Neural progenitor cell (in vitro differentiated cells): Measurements from ENCODE around the gene IQCK. TPM values are rescaled to one million over a fixed set of nuclear protein-coding genes. Genes with fewer than 3 reads are reported as not detected.

ENCODE experiments used
- DNase-seq: peaks from one replicate; pipeline ENCODE4 v3.0.0-alpha.2; 2016; ENCODE audit warnings: low spot score
- H2AFZ ChIP-seq: fragments of 200-600 bp; sonication (generic); replicated peaks from 2 replicates; pipeline ENCODE4 v1.6.1; 2016; ENCODE audit warnings: antibody characterized with exemption
- H3F3A ChIP-seq: fragments of 200-600 bp; sonication (generic); 2 replicates; pipeline ENCODE4 v1.6.1; 2016; ENCODE audit warnings: antibody characterized with exemption, low read depth
- H3K27ac ChIP-seq: fragments of 200-600 bp; sonication (generic); 2 replicates; pipeline ENCODE4 v1.5.1; 2016; ENCODE audit warnings: mild to moderate bottlenecking
- H3K27me3 ChIP-seq: fragments of 200-600 bp; sonication (generic); 2 replicates; pipeline ENCODE4 v1.6.1; 2016; ENCODE audit warnings: mild to moderate bottlenecking, moderate library complexity
- H3K36me3 ChIP-seq: fragments of 200-600 bp; sonication (generic); 2 replicates; pipeline ENCODE4 v1.5.1; 2016
- H3K4me1 ChIP-seq: fragments of 200-600 bp; sonication (generic); 2 replicates; pipeline ENCODE4 v1.6.1; 2016; ENCODE audit warnings: mixed run types
- H3K4me2 ChIP-seq: fragments of 200-600 bp; sonication (generic); 2 replicates; pipeline ENCODE4 v1.6.1; 2016
- H3K4me3 ChIP-seq: fragments of 200-600 bp; sonication (generic); 2 replicates; pipeline ENCODE4 v1.5.1; 2016
- H3K79me2 ChIP-seq: fragments of 200-600 bp; sonication (generic); 2 replicates; pipeline ENCODE4 v1.6.1; 2016; ENCODE audit warnings: low read depth
- H3K9ac ChIP-seq: fragments of 200-600 bp; sonication (generic); 2 replicates; pipeline ENCODE4 v1.6.1; 2016
- H3K9me3 ChIP-seq: fragments of 200-600 bp; sonication (generic); 2 replicates; pipeline ENCODE4 v1.5.1; 2016; ENCODE audit warnings: low read depth
- H4K20me1 ChIP-seq: fragments of 200-600 bp; sonication (generic); 2 replicates; pipeline ENCODE4 v1.6.1; 2016; ENCODE audit warnings: low read depth
- H3K27ac Mint-ChIP-seq: 3 replicates; pipeline ENCODE4 v1.8.0; 2021; ENCODE audit warnings: mixed read lengths
- H3K27me3 Mint-ChIP-seq: 2 replicates; pipeline ENCODE4 v1.8.0; 2022; ENCODE audit warnings: low read depth, mild to moderate bottlenecking, inconsistent platforms, moderate library complexity, mixed read lengths; ENCODE audit not compliant: insufficient read depth
- H3K36me3 Mint-ChIP-seq: 3 replicates; pipeline ENCODE4 v1.8.0; 2021; ENCODE audit warnings: mixed read lengths
- H3K4me1 Mint-ChIP-seq: 3 replicates; pipeline ENCODE4 v1.8.0; 2021; ENCODE audit warnings: mixed read lengths
- H3K4me3 Mint-ChIP-seq: 3 replicates; pipeline ENCODE4 v1.8.0; 2021; ENCODE audit warnings: mild to moderate bottlenecking, moderate library complexity, mixed read lengths
- H3K9me3 Mint-ChIP-seq: 3 replicates; pipeline ENCODE4 v1.8.0; 2020; ENCODE audit warnings: mixed read lengths
- EZH2 ChIP-seq: fragments of 200-600 bp; sonication (generic); IDR thresholded peaks from 2 replicates; pipeline ENCODE4 v1.6.1; 2017; ENCODE audit warnings: antibody characterized with exemption, mild to moderate bottlenecking, moderate library complexity
- EZH2phosphoT487 ChIP-seq: fragments of 200-600 bp; sonication (generic); IDR thresholded peaks from 2 replicates; pipeline ENCODE4 v1.6.1; 2017; ENCODE audit warnings: antibody characterized with exemption
- total RNA-seq: library from RNA; depleted of rRNA; stranded (reverse); fragments of >200 nt; gene quantifications from 2 replicates; pipeline ENCODE4 v1.2.3, GENCODE V29; 2015; ENCODE audit warnings: low replicate concordance
- TF ChIP-seq, protein P1 (sequence below): fragments of 200-600 bp; sonication (generic); IDR thresholded peaks from 2 replicates; pipeline ENCODE4 v1.5.1; 2017; ENCODE audit warnings: antibody characterized with exemption, mild to moderate bottlenecking

Gene IQCK
- total RNA-seq, 1 donor from 2014 or later = 22.1 TPM

DNA sequence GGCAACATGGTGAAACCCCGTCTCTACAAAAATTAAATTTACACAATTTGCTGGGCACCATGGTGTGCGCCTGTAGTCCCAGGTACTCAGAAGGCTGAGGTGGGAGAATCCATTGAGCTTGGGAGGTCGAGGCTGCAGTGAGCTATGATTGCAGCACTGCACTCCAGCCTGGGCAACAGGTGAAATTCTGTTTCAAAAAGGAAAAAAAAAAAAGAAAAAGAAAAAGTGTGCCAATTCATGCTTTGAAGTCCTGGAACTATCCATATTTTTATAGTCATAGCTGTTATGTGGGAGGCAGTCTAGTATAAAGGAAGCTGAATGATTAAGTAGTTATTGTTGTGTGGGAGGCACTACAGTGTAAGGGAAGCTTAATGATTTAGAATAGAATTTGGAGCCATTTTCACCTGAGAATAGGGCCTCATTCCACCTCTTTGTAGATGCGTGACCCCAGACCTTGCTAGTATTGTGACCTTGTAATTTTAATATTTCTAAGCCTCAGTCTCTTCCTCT is 31.6 kb downstream of the IQCK start:
- Mint-ChIP-seq H3K36me3 (peaks cover 2% of the 10 kb centered on the region), H3K9me3 (no peaks in the 10 kb centered on the region), H3K27ac (no peak overlapping the region), H3K27me3 (peaks cover 4% of the 10 kb centered on the region), H3K4me1 (peaks cover 76% of the 10 kb centered on the region), H3K4me3 (no peak overlapping the region)
- TF ChIP-seq, protein P1, sequence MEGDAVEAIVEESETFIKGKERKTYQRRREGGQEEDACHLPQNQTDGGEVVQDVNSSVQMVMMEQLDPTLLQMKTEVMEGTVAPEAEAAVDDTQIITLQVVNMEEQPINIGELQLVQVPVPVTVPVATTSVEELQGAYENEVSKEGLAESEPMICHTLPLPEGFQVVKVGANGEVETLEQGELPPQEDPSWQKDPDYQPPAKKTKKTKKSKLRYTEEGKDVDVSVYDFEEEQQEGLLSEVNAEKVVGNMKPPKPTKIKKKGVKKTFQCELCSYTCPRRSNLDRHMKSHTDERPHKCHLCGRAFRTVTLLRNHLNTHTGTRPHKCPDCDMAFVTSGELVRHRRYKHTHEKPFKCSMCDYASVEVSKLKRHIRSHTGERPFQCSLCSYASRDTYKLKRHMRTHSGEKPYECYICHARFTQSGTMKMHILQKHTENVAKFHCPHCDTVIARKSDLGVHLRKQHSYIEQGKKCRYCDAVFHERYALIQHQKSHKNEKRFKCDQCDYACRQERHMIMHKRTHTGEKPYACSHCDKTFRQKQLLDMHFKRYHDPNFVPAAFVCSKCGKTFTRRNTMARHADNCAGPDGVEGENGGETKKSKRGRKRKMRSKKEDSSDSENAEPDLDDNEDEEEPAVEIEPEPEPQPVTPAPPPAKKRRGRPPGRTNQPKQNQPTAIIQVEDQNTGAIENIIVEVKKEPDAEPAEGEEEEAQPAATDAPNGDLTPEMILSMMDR = no peak
- no peak for TF ChIP-seq EZH2
- H3K4me3 ChIP-seq = no peak overlapping the region
- no peak for DNase-seq
- H2AFZ ChIP-seq = no peak overlapping the region
- H4K20me1 ChIP-seq = peaks cover 25% of the 10 kb centered on the region
- no peaks in the 10 kb centered on the region for H3K27me3 ChIP-seq
- no peak overlapping the region for H3K27ac ChIP-seq
- no peak overlapping the region for H3K4me2 ChIP-seq
- H3K36me3 ChIP-seq = no peaks in the 10 kb centered on the region
- H3K79me2 ChIP-seq = no peaks in the 10 kb centered on the region
- peaks cover 34% of the 10 kb centered on the region for H3K4me1 ChIP-seq
- no peak overlapping the region for H3K9ac ChIP-seq
- peaks cover 21% of the 10 kb centered on the region for H3F3A ChIP-seq
- H3K9me3 ChIP-seq = no peaks in the 10 kb centered on the region

DNA sequence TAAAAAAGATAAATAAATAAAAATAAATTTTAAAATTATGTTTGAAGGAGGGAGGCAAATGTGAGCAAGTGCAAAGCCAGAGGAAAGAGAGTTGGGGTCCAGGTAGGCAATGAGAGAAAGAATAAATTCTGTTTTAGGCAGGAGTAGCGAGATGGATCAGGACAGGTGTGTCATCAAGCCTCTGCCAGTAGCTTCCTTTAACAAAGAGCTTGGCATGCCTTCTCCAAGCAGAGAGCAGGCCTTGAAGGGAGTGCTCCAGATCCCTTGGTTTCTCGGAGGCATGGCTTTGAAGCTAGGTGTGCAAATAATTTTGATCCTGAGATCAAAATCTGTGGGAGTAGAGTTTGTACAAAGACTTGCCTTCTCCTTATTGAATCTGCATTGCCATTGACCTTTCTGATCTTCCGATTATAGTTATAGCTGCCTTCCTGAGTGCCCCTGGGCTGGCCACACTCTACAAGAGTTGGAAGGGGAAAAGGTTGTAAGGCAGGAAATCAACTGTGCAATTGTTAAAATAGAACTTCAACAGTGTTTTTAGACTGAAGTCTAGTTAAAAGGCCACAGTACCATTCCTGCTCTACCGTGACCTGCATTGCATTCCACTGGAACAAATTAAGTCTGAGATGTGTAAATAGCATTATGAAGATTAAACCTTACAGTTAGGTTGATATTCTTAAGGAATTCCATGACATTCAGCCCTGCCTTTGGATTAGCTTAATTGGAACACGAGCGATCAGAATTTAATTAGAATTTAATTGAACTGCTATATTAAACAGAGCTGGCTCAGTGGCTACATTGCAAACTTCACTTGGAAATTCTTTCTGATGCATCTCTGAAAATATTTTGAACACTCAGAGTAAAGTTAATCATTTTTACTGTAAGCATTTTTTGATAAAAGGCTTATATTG is 33.7 kb downstream of the IQCK start:
- Histone ChIP-seq H3K9me3 (no peaks in the 10 kb centered on the region), H2AFZ (no peak overlapping the region), H3K4me3 (no peak overlapping the region), H3K27ac (no peak overlapping the region), H3K9ac (no peak overlapping the region), H3K79me2 (no peaks in the 10 kb centered on the region), H3F3A (peaks cover 4% of the 10 kb centered on the region), H3K36me3 (no peaks in the 10 kb centered on the region), H3K4me2 (no peak overlapping the region), H3K27me3 (no peaks in the 10 kb centered on the region), H4K20me1 (peaks cover 8% of the 10 kb centered on the region), H3K4me1 (peaks cover 14% of the 10 kb centered on the region)
- Mint-ChIP-seq H3K4me1 (peaks cover 68% of the 10 kb centered on the region), H3K4me3 (no peak overlapping the region), H3K27ac (peak overlapping the region; percentile 94), H3K36me3 (peaks cover 4% of the 10 kb centered on the region), H3K27me3 (peaks cover 4% of the 10 kb centered on the region), H3K9me3 (no peaks in the 10 kb centered on the region)
- DNase-seq = no peak
- TF ChIP-seq EZH2 (no peak), EZH2phosphoT487 (no peak)
- TF ChIP-seq, protein P1 = no peak

GRCh38 chr16:19753815-19754643 is 36.0 kb downstream of the IQCK start:
- no peaks in the 10 kb centered on the region for H3K27me3 ChIP-seq
- no peaks in the 10 kb centered on the region for H3K9me3 ChIP-seq
- no peak overlapping the region for H3K4me3 ChIP-seq
- H3K9ac ChIP-seq = no peak overlapping the region
- H3K27ac ChIP-seq = no peak overlapping the region
- TF ChIP-seq, protein P1 = no peak
- TF ChIP-seq EZH2phosphoT487 (no peak), EZH2 (no peak)
- no peaks in the 10 kb centered on the region for H3K79me2 ChIP-seq
- no peak overlapping the region for H3K4me2 ChIP-seq
- no peaks in the 10 kb centered on the region for H3F3A ChIP-seq
- H3K4me3 Mint-ChIP-seq = no peak overlapping the region
- peaks cover 58% of the 10 kb centered on the region for H3K4me1 Mint-ChIP-seq
- no peak overlapping the region for H3K27ac Mint-ChIP-seq
- H3K9me3 Mint-ChIP-seq = no peaks in the 10 kb centered on the region
- H3K4me1 ChIP-seq = no peaks in the 10 kb centered on the region
- H4K20me1 ChIP-seq = no peaks in the 10 kb centered on the region
- H3K36me3 Mint-ChIP-seq = peaks cover 6% of the 10 kb centered on the region
- no peaks in the 10 kb centered on the region for H3K27me3 Mint-ChIP-seq
- H2AFZ ChIP-seq = no peak overlapping the region
- DNase-seq = no peak
- H3K36me3 ChIP-seq = no peaks in the 10 kb centered on the region
